Right atrium auricular region (tissue), 2 donors: ENCODE results near the gene ETFB. TPM values are rescaled to one million over a fixed set of nuclear protein-coding genes. Genes with fewer than 3 reads are reported as not detected.

Experiments used
- DNase-seq: peaks from one replicate; pipeline ENCODE4 v3.0.0-alpha.2; 2019; ENCODE audit warnings: low spot score
- H3K27ac ChIP-seq, 2 donors: fragments of 200-600 bp; sonication (generic); 1 replicate in 1 of 2; 2 replicates in 1 of 2; pipeline ENCODE4 v1.5.1; 2016 to 2019
- H3K27me3 ChIP-seq, 2 donors: fragments of 200-600 bp; sonication (generic); one replicate each; pipeline versions ENCODE4 v1.5.1 to v1.6.0; 2017 to 2019
- H3K36me3 ChIP-seq: fragments of 200-600 bp; sonication (generic); one replicate; pipeline ENCODE4 v1.5.1; 2016
- H3K4me1 ChIP-seq, 2 donors: fragments of 200-600 bp; sonication (generic); one replicate each; pipeline versions ENCODE4 v1.5.1 to v1.6.0; 2017 to 2019
- H3K4me3 ChIP-seq, 2 donors: fragments of 200-600 bp; sonication (generic); 1 replicate in 1 of 2; 2 replicates in 1 of 2; pipeline ENCODE4 v1.5.1; 2017 to 2019; ENCODE audit warnings: mild to moderate bottlenecking in 1 of 2, moderate library complexity in 1 of 2
- H3K9me3 ChIP-seq, 2 donors: fragments of 200-600 bp; sonication (generic); one replicate each; pipeline ENCODE4 v1.5.1; 2019
- total RNA-seq, 2 donors: library from RNA; depleted of rRNA; stranded (reverse); fragments of >200 nt; gene quantifications; one replicate each; pipeline ENCODE4 v1.1.0, GENCODE V29; 2016
- TF ChIP-seq, protein P1 (sequence below), 2 donors: fragments of 200-600 bp; sonication (generic); IDR thresholded peaks; one replicate each; pipeline ENCODE4 v1.5.1; 2019; ENCODE audit warnings: antibody characterized with exemption in 2 of 2

ETFB gene
- total RNA-seq, 2 donors from 2014 or later, result 385 TPM

DNA sequence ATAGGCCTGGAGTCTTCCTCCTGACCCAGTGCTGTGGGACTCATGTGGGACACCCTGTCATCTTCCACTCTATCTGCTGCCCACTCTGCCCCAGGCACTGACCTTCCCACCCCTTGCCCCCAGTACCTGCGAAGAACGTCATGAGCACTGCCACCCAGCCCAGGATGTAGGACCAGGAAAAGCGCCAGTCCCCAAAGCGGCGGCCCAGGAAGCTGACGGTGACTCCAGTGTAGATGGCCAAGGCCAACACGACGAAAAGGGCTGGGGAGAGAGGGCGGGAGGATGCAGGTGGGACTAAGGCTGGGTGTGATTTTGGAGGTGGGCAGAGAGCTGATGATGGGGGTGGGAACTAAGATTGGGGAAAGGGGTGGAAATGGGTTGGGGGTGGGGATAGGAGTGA, 14.2 kb upstream of the ETFB start:
- no peak for DNase-seq

DNA sequence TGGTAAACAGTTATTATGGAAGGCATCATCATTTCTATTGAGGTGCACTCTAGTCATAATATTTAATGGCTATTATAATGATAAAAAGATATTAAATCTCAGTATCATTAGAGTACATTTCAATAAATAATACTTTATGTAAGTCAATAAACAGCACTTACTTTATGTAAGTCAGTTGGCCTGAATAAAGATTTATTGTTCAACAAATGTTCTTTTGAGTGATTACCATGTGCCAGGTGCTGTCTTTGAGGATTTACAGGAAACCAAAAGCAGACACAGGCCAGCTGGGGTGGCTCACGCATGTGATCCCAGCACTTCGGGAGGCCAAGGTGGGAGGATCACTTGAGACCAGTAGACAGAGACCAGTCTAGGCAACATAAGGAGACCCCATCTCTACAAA, 11.2 kb upstream of the ETFB start:
- TF ChIP-seq, protein P1, sequence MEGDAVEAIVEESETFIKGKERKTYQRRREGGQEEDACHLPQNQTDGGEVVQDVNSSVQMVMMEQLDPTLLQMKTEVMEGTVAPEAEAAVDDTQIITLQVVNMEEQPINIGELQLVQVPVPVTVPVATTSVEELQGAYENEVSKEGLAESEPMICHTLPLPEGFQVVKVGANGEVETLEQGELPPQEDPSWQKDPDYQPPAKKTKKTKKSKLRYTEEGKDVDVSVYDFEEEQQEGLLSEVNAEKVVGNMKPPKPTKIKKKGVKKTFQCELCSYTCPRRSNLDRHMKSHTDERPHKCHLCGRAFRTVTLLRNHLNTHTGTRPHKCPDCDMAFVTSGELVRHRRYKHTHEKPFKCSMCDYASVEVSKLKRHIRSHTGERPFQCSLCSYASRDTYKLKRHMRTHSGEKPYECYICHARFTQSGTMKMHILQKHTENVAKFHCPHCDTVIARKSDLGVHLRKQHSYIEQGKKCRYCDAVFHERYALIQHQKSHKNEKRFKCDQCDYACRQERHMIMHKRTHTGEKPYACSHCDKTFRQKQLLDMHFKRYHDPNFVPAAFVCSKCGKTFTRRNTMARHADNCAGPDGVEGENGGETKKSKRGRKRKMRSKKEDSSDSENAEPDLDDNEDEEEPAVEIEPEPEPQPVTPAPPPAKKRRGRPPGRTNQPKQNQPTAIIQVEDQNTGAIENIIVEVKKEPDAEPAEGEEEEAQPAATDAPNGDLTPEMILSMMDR (IDR thresholded peaks at IDR 0.05), result no peak
- no peak overlapping the region for H3K4me3 ChIP-seq
- no peaks in the 10 kb centered on the region for H3K9me3 ChIP-seq
- no peak overlapping the region for H3K27ac ChIP-seq
- DNase-seq, result no peak
- H3K4me1 ChIP-seq, result no peaks in the 10 kb centered on the region
- H3K36me3 ChIP-seq, result no peaks in the 10 kb centered on the region
- no peaks in the 10 kb centered on the region for H3K27me3 ChIP-seq

More for the DNA sequence above, 14.2 kb upstream of the ETFB start:
- no peaks in the 10 kb centered on the region for H3K9me3 ChIP-seq
- no peaks in the 10 kb centered on the region for H3K27me3 ChIP-seq
- no peaks in the 10 kb centered on the region for H3K36me3 ChIP-seq
- no peak overlapping the region for H3K4me3 ChIP-seq
- H3K27ac ChIP-seq, result no peak overlapping the region
- no peaks in the 10 kb centered on the region for H3K4me1 ChIP-seq
- TF ChIP-seq, protein P1 (IDR thresholded peaks at IDR 0.05), result no peak

DNA sequence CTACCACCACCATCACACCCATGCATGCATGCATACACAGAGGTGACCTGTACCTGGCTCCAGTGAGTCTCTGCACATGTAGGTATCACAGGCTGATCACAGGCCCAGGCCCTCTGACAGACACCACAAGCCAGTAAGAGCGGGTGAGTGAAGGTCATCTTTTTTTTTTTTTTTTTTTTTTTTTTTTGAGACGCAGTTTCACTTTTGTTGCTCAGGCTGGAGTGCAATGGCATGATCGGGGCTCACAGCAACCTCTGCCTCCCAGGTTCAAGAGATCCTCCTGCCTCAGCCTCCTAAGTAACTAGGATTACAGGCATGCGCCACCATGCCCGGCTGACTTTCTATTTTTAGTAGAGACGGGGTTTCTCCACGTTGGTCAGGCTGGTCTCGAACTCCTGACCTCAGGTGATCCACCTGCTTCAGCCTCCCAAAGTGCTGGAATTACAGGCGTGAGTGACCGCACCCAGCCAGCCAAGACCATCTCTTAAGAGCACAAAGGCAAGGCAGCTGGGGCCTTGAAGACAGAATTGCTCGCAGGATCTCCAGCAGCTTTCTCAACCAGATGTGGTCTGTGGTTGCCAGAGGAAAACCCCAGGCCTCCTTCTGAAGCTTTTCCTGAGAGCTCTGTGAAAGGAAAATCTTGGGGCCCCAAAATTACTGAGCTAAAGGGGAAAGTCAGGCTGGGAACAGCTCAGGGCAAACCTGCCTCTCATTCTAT, 9.5 kb upstream of the ETFB start:
- Histone ChIP-seq H3K27ac (no peak overlapping the region), H3K36me3 (no peaks in the 10 kb centered on the region), H3K27me3 (no peaks in the 10 kb centered on the region), H3K4me3 (no peak overlapping the region), H3K4me1 (no peaks in the 10 kb centered on the region), H3K9me3 (no peaks in the 10 kb centered on the region)
- TF ChIP-seq, protein P1 (IDR thresholded peaks at IDR 0.05), result no peak
- DNase-seq, result no peak

DNA sequence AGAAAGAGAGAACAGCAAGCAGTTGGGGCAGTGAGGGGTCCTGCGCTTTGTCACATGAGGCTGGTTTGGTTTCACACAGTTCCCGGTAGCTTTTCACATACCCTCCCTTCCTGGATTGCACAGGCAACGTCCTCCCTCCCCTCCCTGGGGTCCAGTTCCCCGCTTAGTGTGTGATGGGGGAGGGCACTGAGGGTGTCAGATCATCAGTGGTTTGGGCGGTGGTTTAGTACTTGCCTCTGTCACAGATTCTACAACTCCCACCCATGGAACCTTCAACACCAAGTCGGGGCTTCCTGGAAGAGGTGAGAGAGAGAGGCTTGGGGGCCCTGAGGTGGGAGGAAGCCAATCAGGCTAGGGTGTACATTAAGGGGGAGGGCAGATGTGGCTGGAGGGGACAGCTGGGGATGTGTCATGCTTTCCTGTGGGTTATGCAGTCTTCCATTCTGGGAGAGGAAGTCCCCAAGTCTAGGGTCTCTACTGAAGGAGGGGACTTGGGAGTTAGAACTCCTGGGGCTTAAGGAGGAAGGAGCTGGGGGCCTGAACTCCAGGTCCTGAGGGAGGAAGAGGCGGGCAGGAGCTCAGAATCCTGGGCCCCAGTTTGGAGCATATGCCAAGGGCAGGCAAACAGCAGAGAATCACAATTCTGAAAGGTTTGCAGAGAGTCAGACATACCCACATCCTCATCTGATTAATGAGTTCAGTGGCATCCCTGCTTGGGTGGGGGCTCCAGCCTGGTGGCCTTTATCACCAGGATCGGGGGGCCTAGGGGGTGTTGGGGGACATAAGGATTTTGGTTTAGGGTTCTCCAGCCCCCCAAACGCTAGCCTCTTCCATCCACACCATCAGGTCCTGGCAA, 6.7 kb upstream of the ETFB start, which contains the start of gene NKG7:
NKG7 (minus strand) TSS at position 6 of the 856 bp plus-strand sequence. CDS start 119 bp downstream, outside the sequence.
- DNase-seq, result no peak
- H3K4me3 ChIP-seq, result no peak within 1 kb of the TSS

DNA sequence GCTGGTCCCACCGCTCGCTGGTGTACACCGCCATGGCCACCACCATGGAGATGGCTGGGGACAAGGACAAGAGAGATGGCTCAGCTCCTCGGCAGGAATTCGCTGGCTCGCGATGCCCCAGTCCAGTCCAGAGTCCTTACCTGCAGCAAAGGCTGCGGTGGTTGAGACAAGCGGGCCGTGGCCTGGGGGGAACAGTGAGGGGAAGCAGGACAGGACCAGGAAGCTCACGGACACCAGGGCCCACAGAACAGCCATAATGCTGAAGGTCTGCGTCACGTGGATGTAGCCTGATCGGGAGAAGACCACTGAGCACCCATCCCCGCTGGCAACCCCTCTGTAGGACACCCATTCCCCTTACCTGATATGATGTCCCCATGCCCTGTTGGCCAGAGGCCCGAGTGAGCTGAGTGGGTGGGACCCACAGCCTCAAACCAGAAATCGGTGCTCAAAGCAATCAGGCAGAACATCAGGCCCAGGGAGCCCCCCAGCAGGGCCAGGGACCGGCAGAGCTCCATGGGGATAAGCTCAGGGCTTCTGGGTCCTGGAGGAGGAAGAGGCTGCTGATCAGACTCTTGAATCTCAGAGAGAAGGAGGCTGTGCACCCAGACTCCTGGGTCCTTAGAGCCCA, 5.9 kb upstream of the ETFB start:
- Histone ChIP-seq H3K4me3 (no peak overlapping the region), H3K27me3 (no peaks in the 10 kb centered on the region), H3K4me1 (peaks cover 0 to 9% of the 10 kb centered on the region in 2 donors), H3K36me3 (no peaks in the 10 kb centered on the region), H3K27ac (no peak overlapping the region), H3K9me3 (no peaks in the 10 kb centered on the region)
- TF ChIP-seq, protein P1 (IDR thresholded peaks at IDR 0.05), result no peak
- DNase-seq, result no peak

More for the DNA sequence above, 6.7 kb upstream of the ETFB start, which contains the start of gene NKG7:
- TF ChIP-seq, protein P1 (IDR thresholded peaks at IDR 0.05), result no peak
- Histone ChIP-seq H3K27me3 (no peaks in the 10 kb centered on the region), H3K9me3 (no peaks in the 10 kb centered on the region), H3K27ac (no peak within 1 kb of the TSS), H3K4me1 (peaks cover 0 to 9% of the 10 kb centered on the region in 2 donors), H3K36me3 (no peaks in the 10 kb centered on the region)
